Transverse colon (tissue), 4 donors: ENCODE results near the gene SLC49A3. TPM values are rescaled to one million over a fixed set of nuclear protein-coding genes. Genes with fewer than 3 reads are reported as not detected.
A peak's percentile ranks its signal among the peaks of the same experiment; 100 is the strongest.
"Not testable (repeated sequence)": the region's sequence is repeated elsewhere in the genome, so short reads cannot be mapped to it uniquely, and the experiment has no call there.

ENCODE experiments used
- DNase-seq: peaks from one replicate; pipeline ENCODE4 v3.0.0-alpha.2; 2019
- H3K27ac ChIP-seq, 4 donors: fragments of 200-600 bp; sonication (generic); 2 replicates each; pipeline ENCODE4 v1.5.1; 2016 to 2018; ENCODE audit warnings: inconsistent platforms in 4 of 4
- H3K27me3 ChIP-seq: fragments of 200-600 bp; sonication (generic); 2 replicates; pipeline ENCODE4 v1.5.1; 2017; ENCODE audit warnings: inconsistent platforms
- H3K36me3 ChIP-seq, 4 donors: fragments of 200-600 bp; sonication (generic); 2 replicates each; pipeline ENCODE4 v1.5.1; 2017 to 2019; ENCODE audit warnings: inconsistent platforms in 4 of 4
- H3K4me1 ChIP-seq, 4 donors: fragments of 200-600 bp; sonication (generic); 2 replicates each; pipeline ENCODE4 v1.5.1; 2017 to 2020; ENCODE audit warnings: inconsistent platforms in 4 of 4
- H3K4me3 ChIP-seq, 4 donors: fragments of 200-600 bp; sonication (generic); 1 replicate in 1 of 4; 2 replicates in 3 of 4; pipeline versions ENCODE4 v1.5.1 to v1.6.1; 2017 to 2019; ENCODE audit warnings: inconsistent platforms in 4 of 4
- H3K9me3 ChIP-seq, 2 donors: fragments of 200-600 bp; sonication (generic); 2 replicates each; pipeline ENCODE4 v1.5.1; 2017 to 2019; ENCODE audit warnings: inconsistent platforms in 2 of 2
- CTCF ChIP-seq, 5 experiments: fragments of 200-600 bp in 3 of 5; fragments of 450-650 bp in 2 of 5; sonication (generic) in 3 of 5; IDR thresholded peaks; 1 replicate in 2 of 5; 2 replicates in 3 of 5; pipeline ENCODE4 v1.5.1; 2016 to 2017; ENCODE audit warnings: antibody characterized with exemption in 5 of 5, inconsistent platforms in 3 of 5, mild to moderate bottlenecking in 2 of 5, moderate library complexity in 1 of 5
- EP300 ChIP-seq: sonication (generic); formaldehyde crosslinking; IDR thresholded peaks from one replicate; pipeline ENCODE4 v1.6.1; 2017; ENCODE audit warnings: antibody characterized with exemption, low read depth
- POLR2A ChIP-seq: fragments of 450-650 bp; IDR thresholded peaks from one replicate; pipeline ENCODE4 v1.6.1; 2016; ENCODE audit warnings: antibody characterized with exemption, mild to moderate bottlenecking, moderate library complexity
- POLR2AphosphoS5 ChIP-seq, 3 donors: sonication (generic); formaldehyde crosslinking; IDR thresholded peaks; one replicate each; pipeline ENCODE4 v1.6.1; 2016; ENCODE audit warnings: antibody characterized with exemption in 3 of 3
- WGBS, 2 donors: methylation state at CpG; one replicate each; pipeline ENCODE4 v1.1.5; 2018; ENCODE audit warnings: low coverage in 1 of 2; 5-methylcytosine and 5-hydroxymethylcytosine counted together
- in situ Hi-C, 4 donors: fragments of 200-750 bp; cut with MboI; loops; one replicate each; pipeline versions ENCODE4 v1.15.0 to v1.15.1; 2017; ENCODE audit warnings: low sequenced_read_pairs in 3 of 4, low pct_ligation_motif_present in 1 of 4, low pct_unique_long_range_greater_than_20kb in 1 of 4
- intact Hi-C: fragments of 100-400 bp; cut with DNase I; formaldehyde crosslinking; loops from one replicate; pipeline ENCODE4 v1.15.1; 2023; ENCODE audit warnings: low total_unique reads
- total RNA-seq, 4 donors: library from RNA; depleted of rRNA; stranded (reverse); fragments of >200 nt; gene quantifications; one replicate each; pipeline ENCODE4 v1.1.0, GENCODE V29; 2016

SLC49A3 gene
- 10 to 100 TPM in 2 of 4 donors, 1 to 10 TPM in 2; 1.2 to 17.6 (median 9.2) TPM for total RNA-seq

GRCh38 chr4:688854-689681, at the start of gene SLC49A3:
Gene SLC49A3 (minus strand): TSS chr4:689151. CDS start chr4:689127, 24 bp downstream.
- Histone ChIP-seq H3K4me1 (peaks cover 16 to 35% (median 33%) of the 10 kb centered on the region in 4 donors), H3K36me3 (no peaks in the 10 kb centered on the region), H3K4me3 (peak within 1 kb of the TSS; percentile 12 to 47 (median 38)), H3K27ac (peak within 1 kb of the TSS; percentile 76 to 87 (median 78)), H3K27me3 (no peaks in the 10 kb centered on the region), H3K9me3 (no peaks in the 10 kb centered on the region)
- WGBS, 2 donors = 28% methylated on average over 23 of the region's 59 CpGs; no CpG with 5 or more reads in 1 of the 2 donors
- peak; percentile 43 for DNase-seq
- TF ChIP-seq POLR2A = no peak
- TF ChIP-seq POLR2AphosphoS5 (IDR thresholded peaks at IDR 0.05) = no peak
- TF ChIP-seq EP300 = no peak
- TF ChIP-seq CTCF (IDR thresholded peaks at IDR 0.05) = no peak
- intact Hi-C loops = no loop called here
- in situ Hi-C loops = no loop called here

DNA sequence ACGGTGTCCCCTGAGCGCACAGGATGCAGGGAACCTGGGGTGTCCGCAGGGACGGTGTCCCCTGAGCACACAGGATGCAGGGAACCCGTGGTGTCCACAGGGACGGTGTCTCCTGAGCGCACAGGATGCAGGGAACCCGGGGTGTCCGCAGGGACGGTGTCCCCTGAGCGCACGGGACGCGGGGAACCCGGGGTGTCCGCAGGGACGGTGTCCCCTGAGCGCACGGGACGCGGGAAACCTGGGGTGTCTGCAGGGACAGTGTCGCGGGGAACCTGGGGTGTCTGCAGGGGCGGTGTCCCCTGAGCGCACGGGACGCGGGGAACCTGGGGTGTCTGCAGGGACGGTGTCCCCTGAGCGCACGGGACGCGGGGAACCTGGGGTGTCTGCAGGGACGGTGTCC, 47.6 kb upstream of the SLC49A3 start:
- WGBS, 2 donors = 97 to 98% methylated on average over 23 to 33 of the region's 34 CpGs
- in situ Hi-C loops, intact Hi-C loops, H3K27ac ChIP-seq, H3K27me3 ChIP-seq, DNase-seq, H3K9me3 ChIP-seq, H3K4me3 ChIP-seq: not testable (repeated sequence)
- peaks cover 0 to 40% (median 18%) of the 10 kb centered on the region in 4 donors for H3K36me3 ChIP-seq
- H3K4me1 ChIP-seq = peaks cover 0 to 14% (median 0%) of the 10 kb centered on the region in 4 donors

- no peak for TF ChIP-seq CTCF (IDR thresholded peaks at IDR 0.05)
- intact Hi-C loops (no loop called here), in situ Hi-C loops (no loop called here)
- H3K4me1 ChIP-seq = peaks cover 0 to 14% (median 0%) of the 10 kb centered on the region in 4 donors
- no peak for DNase-seq
- no peaks in the 10 kb centered on the region for H3K27me3 ChIP-seq
- H3K27ac ChIP-seq = no peak overlapping the region
- WGBS, 2 donors = 95 to 100% methylated on average over 1 to 8 of the region's 8 CpGs
- H3K9me3 ChIP-seq = no peaks in the 10 kb centered on the region
- peaks cover 0 to 39% (median 22%) of the 10 kb centered on the region in 4 donors for H3K36me3 ChIP-seq
- H3K4me3 ChIP-seq = no peak overlapping the region
Observed at GRCh38 chr4:735583-735982, 46.6 kb upstream of the SLC49A3 start.

- TF ChIP-seq POLR2AphosphoS5 (IDR thresholded peaks at IDR 0.05) (no peak), CTCF (IDR thresholded peaks at IDR 0.05) (no peak), POLR2A (no peak), EP300 (no peak)
- H3K9me3 ChIP-seq = no peaks in the 10 kb centered on the region
- H3K36me3 ChIP-seq = peaks cover 0 to 40% (median 19%) of the 10 kb centered on the region in 4 donors
- no peaks in the 10 kb centered on the region for H3K27me3 ChIP-seq
- in situ Hi-C loops = no loop called here
- WGBS, 2 donors = 91% methylated on average over 9 of the region's 9 CpGs; no CpG with 5 or more reads in 1 of the 2 donors
- no peak overlapping the region for H3K27ac ChIP-seq
- DNase-seq = no peak
- no peak overlapping the region for H3K4me3 ChIP-seq
- H3K4me1 ChIP-seq = peaks cover 0 to 14% (median 0%) of the 10 kb centered on the region in 4 donors
- intact Hi-C loops = no loop called here
Observed at GRCh38 chr4:734951-735350, 46.0 kb upstream of the SLC49A3 start.
